ENCODE results near the gene CPEB3.

DNA sequence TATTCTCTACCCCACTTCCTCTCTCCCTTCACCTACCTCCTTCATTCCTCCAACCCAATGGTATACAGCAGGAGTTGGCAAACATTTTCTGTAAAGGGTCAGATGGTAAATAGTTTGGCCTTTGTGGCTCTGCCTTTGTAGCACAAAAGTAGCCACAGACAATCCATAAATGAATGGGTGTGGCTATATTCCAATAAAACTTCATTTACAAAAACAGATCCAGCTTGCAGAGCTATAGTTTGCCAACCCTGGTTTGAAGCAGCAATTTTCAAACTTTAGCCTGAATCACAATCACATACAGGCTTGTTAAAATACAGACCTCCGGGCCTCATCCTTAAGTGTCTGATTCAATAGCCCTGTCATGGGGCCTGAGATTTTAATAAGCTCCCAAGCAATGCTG lies 110.5 kb downstream of the CPEB3 start:
- TF ChIP-seq, protein P1, sequence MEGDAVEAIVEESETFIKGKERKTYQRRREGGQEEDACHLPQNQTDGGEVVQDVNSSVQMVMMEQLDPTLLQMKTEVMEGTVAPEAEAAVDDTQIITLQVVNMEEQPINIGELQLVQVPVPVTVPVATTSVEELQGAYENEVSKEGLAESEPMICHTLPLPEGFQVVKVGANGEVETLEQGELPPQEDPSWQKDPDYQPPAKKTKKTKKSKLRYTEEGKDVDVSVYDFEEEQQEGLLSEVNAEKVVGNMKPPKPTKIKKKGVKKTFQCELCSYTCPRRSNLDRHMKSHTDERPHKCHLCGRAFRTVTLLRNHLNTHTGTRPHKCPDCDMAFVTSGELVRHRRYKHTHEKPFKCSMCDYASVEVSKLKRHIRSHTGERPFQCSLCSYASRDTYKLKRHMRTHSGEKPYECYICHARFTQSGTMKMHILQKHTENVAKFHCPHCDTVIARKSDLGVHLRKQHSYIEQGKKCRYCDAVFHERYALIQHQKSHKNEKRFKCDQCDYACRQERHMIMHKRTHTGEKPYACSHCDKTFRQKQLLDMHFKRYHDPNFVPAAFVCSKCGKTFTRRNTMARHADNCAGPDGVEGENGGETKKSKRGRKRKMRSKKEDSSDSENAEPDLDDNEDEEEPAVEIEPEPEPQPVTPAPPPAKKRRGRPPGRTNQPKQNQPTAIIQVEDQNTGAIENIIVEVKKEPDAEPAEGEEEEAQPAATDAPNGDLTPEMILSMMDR (conservative IDR thresholded peaks at IDR 0.05) = no peak
- no peak for TF ChIP-seq ZFX (IDR thresholded peaks at IDR 0.05)
